A204.1 (cell line): ENCODE measurements around the gene AGAP1.

Source experiments
- FAIRE-seq: peaks from 2 replicates; lab custom pipeline; 2012; peaks lifted over from hg19 to GRCh38; lab: Jason Lieb, UNC

The AGAP1 gene

DNA sequence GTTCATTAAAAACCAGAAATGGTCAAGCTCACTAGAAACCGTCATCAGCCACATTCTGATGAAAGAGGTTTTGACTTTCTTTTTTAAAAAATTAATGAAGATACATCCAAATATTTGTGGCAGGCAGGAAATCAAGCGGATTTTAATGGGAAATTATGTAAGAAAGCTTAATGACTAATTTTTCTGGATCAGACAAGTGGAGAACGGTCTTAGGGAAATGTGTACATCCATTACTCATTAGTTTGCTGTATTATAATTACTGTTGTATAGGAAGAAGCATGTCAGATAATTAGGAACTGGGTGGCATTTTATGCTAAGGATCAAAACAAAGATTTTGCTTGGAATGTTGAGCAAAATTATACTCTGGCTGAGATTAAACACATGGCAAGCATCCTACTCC is 39.4 kb downstream of the AGAP1 start:
- no peak for FAIRE-seq

DNA sequence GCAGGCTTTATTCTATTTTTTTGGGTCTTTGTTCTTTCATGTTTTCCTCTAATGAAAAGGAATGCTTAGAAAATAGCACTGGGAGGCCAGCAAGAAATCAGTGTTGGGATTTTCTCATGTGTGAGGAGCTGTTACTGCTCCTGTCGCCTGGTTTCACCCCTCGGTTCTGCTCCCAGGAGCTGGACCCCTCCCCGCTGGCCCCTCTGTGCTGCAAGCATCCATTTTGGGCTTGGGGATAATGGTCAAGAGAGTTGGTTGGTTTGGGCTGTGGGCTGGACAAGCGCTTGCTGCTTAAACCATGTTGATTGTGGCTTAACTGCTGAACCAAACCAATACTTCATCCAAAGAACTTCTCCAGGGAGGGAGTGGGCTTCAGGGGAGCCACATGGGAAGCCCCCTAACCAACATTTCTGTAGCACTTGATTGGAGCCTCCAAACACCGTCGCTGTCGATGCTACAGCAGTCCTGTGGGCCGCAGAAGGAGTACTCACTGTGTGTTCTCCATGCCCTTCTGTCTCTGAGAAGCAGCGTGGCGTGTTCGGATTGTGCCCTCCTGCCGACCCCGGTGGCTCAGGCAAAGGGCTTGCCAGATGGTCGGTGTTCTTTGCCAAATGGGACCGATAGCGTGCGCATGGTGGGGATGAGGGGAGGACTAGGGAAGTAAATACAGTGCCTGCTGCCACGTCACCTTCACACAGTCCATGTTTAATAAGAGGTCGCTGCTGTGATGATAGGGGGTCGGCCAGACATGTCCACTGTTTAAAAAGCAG is 40.0 kb downstream of the AGAP1 start:
- no peak for FAIRE-seq

DNA sequence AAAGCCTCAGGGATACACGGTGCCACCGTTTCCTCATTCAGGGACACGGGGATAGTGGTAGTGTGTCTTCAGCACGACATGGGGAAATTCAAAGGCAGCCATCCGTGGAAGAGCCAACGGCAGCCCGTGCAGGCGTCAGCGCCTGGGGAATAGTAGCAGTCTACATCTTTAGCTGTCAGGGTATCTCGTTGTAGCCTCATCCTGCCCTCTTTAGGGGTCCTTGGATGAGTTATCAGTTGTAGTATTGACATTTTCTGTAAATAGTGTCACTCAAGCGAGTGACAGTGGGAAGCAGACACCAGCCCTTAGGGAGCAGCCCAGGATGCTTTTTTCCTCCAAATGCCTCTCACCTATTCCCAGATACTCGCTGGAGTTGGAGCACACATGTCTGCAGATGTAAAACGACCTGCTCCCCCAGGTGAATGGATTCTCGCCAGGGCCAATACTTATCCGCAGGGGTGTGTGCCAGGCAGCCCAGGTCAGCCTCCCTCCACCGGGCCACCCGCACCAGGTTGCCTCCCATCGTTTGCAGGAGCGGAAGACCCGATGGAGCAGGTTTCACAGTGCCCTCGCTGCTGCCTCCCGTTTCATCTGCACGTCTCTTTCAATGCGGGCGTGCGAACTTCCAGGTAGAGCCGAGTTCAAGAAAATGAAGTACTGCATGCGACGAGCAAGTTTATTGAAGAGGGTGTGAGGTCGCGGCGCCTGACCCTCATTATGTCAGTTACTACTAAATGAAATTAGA is 41.0 kb downstream of the AGAP1 start:
- no peak for FAIRE-seq

DNA sequence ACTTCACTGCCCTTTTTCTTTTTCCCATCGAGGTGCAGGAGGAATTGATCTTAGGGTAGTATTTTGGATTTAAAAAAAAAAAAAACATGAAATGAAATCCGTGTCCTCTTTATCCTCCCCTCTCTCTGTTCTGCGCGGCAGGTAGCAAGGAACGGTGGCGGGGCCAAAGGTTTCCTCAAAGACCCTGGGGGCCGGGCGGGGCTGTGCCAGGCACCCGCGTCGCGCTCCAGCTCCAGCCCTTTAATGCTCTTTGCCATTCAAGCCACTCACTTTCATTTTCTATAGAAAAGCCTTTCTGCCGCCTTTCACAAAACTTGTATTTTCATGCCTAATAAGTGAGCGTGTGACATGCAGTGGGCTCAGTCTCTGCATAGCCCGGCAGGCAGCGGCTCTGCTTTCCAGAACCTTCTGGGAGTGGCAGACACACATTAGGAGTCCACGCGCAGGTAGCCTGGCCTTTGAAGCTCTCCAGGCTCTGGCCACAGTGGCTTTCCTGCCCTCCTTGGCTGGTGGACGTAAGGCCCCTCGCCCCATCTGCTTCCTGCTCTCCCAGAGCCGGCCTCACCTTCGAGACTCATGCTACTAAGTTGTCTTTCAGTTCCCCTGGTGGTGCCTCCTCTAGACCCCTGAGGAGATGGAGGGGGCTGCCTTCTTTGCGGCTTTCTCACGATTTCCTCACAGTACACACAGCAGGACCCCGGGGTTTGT is 41.7 kb downstream of the AGAP1 start:
- FAIRE-seq: no peak

DNA sequence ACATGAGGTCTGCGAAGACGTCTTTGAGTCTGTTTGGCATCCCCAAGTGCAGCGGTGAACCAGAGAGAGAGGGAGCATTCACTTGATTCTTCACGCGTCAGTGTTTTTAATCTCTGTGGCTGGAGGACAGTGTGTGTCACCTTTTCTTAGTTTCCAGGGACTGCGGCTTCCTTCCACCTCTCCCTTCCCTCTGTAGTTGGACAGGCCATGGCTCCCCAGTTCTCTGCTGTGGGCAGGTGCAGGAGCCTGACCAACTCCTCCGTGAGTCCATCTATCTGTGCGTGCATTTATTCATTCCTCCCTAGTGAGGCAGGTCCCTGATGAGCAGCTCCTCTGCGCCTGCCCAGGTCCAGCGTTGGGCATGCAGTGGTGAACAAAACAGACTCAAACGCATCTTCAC is 42.9 kb downstream of the AGAP1 start:
- FAIRE-seq: no peak

DNA sequence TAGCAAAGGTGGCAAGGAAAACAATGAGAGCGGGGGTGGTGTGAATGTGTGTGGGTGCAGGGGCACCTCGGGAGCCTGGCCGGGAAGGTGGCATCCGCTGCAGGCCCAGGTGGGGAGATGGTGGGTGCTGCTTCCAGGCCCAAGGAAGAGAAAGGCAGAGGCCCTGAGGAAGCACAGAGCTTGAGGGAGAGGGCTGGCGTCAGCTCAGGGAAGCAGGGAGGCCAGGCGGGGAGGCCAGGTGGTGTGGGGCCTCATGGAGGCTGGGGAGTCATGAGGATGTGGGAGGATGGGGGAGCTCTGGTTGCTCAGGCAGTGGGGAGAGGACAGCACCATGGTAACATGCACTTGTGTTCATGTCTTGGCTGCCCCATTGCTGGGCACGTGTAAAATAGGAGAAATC is 43.3 kb downstream of the AGAP1 start:
- FAIRE-seq: no peak

DNA sequence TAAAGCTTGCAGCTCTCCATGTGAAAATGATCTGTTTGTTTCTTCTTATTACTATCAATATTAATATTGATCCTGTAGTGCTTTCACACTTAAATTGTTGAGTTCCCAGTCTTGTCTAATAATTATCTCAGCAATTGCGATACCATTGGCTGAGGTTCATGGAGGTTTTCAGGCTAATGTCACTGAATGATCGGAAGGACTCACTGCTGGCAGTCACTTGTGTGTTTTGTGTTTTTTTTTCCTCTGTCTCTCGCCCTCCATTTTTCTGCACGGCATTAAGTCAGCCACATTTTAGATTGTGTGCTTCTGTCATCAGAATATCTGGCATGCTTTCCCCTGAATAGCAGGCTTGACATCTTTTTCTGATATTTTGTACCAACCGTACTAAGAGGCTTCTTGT is 43.7 kb downstream of the AGAP1 start:
- FAIRE-seq: no peak

DNA sequence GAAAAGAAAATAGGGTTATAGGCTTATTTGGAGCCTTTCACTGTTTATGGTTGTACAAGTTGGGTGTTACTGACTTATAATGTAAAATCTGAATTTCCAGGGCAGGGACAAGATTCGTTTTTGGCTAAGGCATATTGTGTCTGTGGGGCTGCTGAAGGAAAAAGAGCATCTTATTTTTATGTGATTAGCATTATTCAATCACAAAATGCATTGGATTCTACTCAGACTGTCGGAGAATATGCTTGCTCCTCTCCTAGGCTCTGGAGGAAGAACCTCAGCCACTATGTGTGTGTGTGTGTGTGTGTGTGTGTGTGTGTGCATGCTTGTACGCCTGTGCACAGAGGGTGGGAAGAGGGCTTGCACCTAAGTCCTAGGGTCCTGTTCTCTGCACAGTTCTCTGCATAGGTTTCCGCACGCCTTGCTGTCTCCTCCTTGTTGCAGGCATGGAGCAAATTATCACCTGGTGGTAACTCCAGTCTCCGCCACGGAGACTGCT is 44.3 kb downstream of the AGAP1 start:
- no peak for FAIRE-seq

DNA sequence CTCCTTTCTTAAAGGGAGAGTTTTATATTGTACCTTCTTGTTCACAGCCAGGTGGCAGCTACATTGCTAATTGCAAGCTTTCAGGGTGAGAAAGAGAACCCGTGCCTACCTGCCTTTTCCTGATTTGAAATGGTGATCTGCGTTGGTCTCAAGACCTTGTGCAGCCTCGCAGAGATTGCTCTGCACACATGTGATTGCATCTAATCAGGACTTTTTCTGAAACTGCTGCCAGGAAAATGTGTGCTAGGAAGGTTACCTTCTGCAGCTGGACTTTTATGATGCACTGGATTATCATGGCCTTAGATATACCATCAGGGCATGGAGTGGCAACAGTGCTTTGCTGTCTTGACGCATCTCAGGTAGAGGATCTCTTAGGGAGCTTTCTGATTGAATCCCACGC is 45.1 kb downstream of the AGAP1 start:
- no peak for FAIRE-seq

DNA sequence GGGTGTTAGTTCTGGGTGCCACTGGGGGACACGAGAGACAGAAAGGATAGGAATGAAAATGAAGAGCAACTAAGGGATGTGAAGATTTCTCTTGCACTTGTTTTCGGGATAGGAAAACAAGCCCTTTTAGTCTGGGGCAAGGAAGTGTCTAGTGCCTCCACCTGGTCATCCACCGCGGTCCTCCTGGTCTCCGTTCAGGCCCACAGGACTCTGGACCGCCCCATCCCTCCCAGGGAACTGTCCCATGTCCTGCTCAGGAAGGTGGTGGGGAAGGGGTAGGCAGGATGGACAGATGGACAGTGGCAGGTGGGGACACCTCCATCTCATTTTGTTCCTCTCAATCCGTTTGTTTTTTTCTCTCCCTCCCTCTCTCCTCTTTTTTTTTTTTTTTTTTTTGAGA is 45.9 kb downstream of the AGAP1 start:
- FAIRE-seq: no peak

DNA sequence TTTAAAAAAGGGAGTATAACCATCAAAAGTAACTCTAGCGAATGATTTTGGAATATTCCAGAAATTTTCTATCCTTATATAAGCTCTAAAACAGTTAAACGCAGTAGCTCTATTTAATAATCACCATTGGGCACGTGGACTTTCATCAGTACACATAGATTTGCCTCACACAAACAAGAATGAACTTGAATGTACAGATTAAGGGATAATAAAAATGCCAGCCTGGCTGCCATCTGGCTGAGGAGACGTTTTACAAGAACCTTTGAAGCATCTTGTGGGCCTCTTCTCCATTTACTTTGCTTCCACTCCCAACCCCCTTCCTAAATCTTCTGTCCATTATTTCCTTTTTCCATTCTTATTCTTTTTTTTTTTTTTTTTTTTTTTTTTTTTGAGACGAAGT is 47.2 kb downstream of the AGAP1 start:
- FAIRE-seq: no peak

DNA sequence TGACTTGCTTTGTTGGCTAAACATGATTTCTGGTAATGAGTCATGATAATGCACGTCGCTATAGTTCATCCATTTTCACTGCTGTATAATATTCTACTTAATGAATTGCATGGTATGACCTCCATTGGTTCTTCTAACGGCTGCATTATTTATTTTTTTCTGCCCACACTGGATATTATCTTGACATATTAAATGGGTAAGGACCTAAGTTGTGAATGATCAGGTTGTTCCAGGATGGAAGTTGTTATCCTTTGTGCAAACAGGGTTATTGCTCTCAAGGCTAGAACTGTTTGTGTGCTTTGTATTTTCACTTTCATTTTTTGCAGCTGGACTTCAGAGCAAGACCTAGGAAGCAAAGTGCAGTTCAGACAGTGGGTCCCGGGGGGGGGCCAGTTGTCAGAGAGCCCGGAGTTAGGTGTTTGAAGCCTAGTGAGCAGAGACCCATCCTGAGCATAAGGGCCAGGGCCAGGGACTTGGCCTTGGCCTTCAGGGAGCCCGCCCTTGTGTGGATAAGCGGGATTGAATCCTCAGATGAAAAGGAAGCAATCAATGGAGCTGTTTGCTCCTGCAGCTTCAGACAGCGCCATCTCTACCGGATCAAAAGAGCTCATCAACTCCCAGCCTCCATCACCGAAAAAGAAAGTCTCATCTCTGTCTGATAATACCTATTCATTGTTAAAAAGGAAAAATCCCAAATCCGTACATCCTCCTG is 48.2 kb downstream of the AGAP1 start:
- FAIRE-seq: no peak

DNA sequence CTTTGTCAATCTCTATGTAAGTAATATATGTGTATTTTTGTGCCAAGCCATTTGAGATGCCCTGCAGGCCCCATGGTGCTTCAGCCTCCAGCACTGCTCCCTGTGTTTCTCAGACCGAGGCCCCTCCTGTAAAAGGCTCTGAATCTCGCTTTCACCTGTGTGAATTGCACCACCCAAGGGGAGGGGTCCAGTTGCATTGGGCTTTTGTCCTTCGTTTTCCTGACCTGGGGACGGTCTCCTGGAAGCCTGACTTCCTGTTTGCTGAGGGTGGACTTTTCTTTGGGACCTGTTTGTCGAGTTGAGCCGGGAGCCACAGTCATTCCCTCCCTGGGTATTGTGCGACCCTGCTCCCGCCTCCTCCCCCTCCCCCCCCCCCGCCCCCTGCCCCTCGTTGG is 48.9 kb downstream of the AGAP1 start:
- FAIRE-seq: no peak

DNA sequence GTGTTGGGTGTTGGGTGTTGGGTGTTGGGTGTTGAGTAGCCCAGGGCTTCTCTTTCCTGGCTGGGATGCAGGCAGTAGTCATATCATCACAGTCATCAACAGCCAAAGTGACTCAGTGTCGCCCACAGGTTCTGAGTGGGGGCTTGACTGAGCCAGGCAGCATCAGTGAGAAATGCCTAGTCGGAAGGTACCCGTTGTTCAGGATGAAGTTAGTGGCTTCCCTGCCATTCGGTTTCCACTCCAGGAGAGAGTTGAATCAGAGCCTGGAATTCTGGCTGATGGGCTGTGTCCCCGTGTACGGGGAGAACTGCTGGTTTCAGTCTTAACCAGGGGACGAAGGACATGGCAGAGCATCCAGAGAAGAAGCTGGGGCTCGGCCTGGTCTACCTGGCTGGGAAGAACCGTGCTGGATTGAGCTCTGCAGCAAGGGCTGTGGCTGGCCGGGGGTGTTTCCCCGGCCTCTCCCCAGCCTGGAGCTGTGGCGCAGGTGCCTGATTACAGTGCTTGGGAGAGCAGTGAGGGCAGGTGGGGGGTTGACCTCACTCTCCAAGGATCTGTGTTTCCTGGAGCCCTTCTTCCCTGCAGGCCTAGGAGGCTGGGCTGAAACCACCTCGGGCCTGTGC is 49.4 kb downstream of the AGAP1 start:
- FAIRE-seq: no peak

DNA sequence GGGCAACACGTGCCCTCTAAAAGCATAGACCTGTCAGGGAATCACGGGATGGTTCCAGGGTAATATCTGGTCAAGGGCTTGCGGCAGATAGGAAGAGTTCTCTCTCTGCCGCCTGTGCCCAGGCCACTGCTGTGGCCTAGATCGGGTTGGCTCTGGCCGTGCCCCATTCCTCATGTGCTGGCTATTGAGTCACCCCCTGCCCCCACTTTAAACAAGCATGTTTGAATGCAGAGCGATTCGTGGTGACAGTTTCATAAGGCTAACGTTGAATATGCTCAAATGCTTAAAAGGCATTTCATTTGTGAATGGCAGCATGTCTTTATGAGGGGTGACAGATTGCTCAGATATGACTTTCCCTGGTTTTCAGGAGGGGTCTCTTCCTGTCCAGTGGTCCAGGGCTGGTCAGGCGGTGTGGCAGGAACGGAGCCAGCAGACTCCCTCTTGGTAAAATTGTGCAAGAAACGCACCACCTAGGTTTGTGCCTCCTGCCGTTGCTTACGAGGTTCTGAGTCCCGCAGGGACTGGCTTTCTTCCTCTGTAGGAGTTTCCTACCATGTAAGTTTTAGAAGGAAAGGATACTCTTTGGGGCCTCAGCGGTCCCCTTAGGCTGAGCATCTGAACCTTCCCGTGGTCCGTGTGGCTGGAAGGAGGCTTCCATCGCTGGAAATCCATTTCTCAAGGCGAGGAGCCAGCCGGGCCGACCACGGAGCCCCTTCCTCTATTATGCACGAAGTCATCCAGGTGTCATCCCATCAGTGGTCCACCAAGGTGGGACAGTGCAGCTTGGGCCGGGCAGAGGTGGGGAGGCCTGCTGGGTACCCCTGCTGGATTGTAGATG is 50.2 kb downstream of the AGAP1 start:
- no peak for FAIRE-seq

DNA sequence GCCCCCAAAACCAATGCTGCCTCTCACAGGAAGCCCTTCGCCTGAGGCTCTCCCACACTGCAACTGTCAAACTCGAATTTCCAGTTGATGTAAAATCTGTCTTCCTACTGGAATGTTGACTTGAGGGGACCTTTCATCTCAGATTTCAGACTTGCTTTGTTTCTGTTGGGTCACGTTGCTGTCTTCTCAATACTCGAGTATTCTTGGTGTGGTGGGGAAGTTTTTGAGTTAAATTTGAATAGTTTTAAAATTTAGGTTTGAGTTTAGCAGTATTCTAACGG is 50.8 kb downstream of the AGAP1 start:
- FAIRE-seq: no peak

DNA sequence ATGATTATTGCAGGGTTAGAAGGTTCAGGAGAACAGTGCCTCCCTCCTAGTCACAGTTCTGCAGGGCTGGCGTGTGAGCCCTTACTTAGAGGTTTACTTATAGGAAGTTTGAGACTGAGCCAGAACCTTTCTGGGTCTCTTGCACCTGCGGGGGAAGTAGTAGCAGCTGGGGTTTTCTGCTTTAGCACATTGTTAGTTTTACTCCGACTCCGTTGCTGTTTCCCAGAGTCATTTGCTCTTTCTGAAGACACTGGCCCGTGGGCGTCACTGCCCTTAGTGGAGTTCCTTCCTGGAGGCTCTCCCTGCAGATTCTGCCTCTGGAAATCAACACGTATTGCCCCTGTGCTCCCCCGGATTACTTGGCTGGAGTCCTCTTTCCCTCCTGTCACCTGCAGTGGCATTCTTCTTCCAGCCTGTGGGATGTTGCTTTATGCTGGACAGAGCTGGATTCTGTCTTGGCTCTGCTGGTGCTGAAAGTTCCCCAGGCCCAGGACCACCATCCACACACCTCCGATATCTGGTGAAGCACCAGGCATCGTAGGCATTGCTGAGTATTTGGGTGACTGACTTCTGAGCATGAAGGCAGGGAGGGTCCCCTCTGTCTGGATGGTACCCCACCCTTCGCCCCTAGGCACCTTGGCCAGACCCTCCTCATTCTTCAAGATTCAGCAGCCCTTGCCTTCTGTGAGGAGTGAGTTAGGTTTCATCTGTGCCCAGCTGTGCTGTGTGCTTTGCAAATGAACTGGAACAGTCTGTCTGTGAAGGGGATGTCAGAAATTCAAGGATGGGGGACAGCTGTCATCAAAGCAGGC is 51.7 kb downstream of the AGAP1 start:
- FAIRE-seq: no peak

DNA sequence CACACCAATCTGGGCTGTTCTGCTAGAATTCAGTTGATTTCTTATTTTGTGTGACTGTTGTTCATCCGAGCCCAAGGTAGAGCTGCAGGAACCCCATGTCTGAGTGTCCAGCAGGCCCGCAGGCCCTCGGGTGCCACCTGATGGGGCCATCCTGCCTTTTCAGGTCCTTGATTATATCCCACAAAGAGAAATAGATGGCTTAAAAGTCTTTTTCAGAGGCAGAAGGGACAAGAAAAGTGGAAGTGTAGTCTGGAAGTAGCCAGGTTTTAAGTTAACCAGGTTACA is 52.2 kb downstream of the AGAP1 start:
- FAIRE-seq: no peak

DNA sequence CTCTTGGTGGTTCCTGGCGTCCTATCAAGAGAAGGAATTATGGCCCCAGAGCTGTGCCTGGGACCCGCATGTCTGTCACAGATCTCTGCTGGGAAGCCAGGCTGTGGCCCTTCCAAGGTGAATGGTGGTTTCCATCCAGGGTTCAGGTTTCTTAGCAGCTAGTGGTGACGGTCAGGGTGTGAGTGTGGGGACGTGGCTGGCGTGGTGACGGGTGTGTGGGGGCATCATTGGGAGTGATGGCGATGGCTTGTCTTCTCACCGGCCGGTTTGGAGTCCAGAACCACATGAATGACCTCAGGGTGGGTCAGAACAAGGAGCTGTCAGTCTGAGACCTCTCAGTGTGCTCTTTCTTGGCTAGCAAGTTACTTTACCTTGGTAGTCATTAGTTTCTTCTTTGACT is 52.6 kb downstream of the AGAP1 start:
- FAIRE-seq: no peak

DNA sequence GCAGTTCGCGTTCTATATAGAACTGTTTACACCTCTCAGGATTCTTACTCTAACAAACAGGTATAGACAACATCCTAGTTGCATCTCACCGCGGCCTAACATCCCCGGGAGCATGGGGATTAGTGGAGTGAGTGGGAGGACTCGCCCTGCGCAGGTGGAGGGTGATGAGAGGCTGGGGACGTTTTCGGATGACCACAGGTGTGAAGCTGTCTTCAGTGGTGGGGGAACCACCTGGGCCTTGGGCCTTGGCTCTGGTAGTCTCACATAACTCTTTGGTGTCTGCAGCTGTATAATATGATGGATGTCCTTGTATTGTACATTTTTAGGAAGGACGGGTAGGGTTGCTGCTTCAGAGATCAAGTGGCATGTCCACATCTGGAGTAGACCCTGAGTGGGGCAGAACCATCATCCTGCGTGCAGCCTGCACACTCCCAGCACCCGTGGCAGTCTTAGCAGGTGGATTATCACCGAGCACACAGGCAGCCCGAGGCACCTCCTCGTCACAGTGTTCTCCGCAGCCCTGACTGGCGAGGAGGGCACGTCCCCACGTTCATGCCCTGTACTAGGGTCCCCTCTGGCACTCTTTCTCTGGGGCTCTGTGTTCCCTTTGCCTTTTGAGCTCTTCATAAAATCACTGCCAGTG is 56.0 kb downstream of the AGAP1 start:
- no peak for FAIRE-seq
